Sigmoid colon (tissue), 4 donors: ENCODE results near the gene PRRT4.

Experiments used
- POLR2A ChIP-seq, 2 donors: fragments of 450-650 bp; IDR thresholded peaks; one replicate each; pipeline ENCODE4 v1.6.1; 2016; ENCODE audit warnings: antibody characterized with exemption in 2 of 2, mild to moderate bottlenecking in 2 of 2, moderate library complexity in 2 of 2
- POLR2AphosphoS5 ChIP-seq, 4 donors: sonication (generic); formaldehyde crosslinking; IDR thresholded peaks; one replicate each; pipeline ENCODE4 v1.6.1; 2017; ENCODE audit warnings: antibody characterized with exemption in 4 of 4
- TF ChIP-seq, protein P1 (sequence below), 4 experiments: fragments of 450-650 bp in 3 of 4; fragments of 200-600 bp in 1 of 4; IDR thresholded peaks; one replicate each; pipeline ENCODE4 v1.5.1; 2016 to 2019; ENCODE audit warnings: antibody characterized with exemption in 4 of 4, mild to moderate bottlenecking in 3 of 4, moderate library complexity in 2 of 4

- TF ChIP-seq, protein P1, sequence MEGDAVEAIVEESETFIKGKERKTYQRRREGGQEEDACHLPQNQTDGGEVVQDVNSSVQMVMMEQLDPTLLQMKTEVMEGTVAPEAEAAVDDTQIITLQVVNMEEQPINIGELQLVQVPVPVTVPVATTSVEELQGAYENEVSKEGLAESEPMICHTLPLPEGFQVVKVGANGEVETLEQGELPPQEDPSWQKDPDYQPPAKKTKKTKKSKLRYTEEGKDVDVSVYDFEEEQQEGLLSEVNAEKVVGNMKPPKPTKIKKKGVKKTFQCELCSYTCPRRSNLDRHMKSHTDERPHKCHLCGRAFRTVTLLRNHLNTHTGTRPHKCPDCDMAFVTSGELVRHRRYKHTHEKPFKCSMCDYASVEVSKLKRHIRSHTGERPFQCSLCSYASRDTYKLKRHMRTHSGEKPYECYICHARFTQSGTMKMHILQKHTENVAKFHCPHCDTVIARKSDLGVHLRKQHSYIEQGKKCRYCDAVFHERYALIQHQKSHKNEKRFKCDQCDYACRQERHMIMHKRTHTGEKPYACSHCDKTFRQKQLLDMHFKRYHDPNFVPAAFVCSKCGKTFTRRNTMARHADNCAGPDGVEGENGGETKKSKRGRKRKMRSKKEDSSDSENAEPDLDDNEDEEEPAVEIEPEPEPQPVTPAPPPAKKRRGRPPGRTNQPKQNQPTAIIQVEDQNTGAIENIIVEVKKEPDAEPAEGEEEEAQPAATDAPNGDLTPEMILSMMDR (IDR thresholded peaks at IDR 0.05), result no peak
- TF ChIP-seq POLR2AphosphoS5 (IDR thresholded peaks at IDR 0.05) (no peak), POLR2A (IDR thresholded peaks at IDR 0.05) (no peak)
Measured at GRCh38 chr7:128351296-128352152, 10.0 kb downstream of the PRRT4 start.
